Gastroesophageal sphincter (tissue), 3 donors: ENCODE results near the gene RAB6B.

Source experiments
- EP300 ChIP-seq: sonication (generic); formaldehyde crosslinking; IDR thresholded peaks from one replicate; pipeline ENCODE4 v1.6.1; 2017; ENCODE audit warnings: antibody characterized with exemption, mild to moderate bottlenecking
- POLR2A ChIP-seq, 2 donors: fragments of 450-650 bp; IDR thresholded peaks; one replicate each; pipeline ENCODE4 v1.6.1; 2017; ENCODE audit warnings: antibody characterized with exemption in 2 of 2, mild to moderate bottlenecking in 2 of 2, moderate library complexity in 1 of 2
- POLR2AphosphoS5 ChIP-seq: sonication (generic); formaldehyde crosslinking; IDR thresholded peaks from one replicate; pipeline ENCODE4 v1.6.1; 2017; ENCODE audit warnings: antibody characterized with exemption
- TF ChIP-seq, protein P1 (sequence below), 4 experiments: fragments of 200-600 bp in 2 of 4; fragments of 450-650 bp in 2 of 4; sonication (generic) in 1 of 4; IDR thresholded peaks; one replicate each; pipeline ENCODE4 v1.5.1; 2017 to 2019; ENCODE audit warnings: antibody characterized with exemption in 4 of 4, mild to moderate bottlenecking in 2 of 4, moderate library complexity in 2 of 4

DNA sequence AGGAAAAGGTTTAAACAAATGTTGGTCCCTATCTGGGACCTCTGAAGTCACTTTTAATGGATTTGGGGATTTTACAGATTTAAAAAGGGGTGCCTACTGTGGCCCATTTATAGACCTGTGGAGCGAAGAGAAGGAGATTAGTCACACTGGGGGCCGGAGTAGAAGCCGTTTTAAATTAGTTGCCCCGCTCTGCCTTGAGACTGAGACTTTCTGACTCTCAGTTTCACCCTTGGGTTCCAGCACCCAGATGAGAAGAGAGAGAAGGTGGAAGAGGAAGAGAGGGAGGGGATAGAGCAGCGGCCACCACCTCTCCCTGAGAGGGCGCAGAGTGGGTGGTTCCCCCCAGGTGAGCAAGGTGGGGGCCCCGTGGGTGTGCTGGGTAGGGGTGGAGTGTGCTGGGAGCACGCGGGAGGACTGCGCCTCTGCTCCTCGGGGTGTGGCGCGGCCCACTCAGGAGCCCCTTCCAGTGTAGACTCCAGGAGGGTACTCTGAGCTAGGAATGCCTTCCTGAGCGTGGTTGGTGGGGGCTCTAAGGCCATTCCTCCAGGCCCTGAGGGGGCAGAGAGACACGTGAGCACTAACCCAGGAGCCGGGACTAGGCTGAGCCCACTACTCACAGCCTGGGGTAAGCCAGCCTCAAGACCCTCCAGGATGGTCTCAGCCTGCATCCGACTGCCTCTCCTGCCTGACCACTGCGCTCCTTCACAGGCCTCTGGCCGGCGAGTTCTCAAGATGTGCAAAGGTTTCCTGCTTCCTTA lies 32.6 kb upstream of the RAB6B start:
- TF ChIP-seq, protein P1, sequence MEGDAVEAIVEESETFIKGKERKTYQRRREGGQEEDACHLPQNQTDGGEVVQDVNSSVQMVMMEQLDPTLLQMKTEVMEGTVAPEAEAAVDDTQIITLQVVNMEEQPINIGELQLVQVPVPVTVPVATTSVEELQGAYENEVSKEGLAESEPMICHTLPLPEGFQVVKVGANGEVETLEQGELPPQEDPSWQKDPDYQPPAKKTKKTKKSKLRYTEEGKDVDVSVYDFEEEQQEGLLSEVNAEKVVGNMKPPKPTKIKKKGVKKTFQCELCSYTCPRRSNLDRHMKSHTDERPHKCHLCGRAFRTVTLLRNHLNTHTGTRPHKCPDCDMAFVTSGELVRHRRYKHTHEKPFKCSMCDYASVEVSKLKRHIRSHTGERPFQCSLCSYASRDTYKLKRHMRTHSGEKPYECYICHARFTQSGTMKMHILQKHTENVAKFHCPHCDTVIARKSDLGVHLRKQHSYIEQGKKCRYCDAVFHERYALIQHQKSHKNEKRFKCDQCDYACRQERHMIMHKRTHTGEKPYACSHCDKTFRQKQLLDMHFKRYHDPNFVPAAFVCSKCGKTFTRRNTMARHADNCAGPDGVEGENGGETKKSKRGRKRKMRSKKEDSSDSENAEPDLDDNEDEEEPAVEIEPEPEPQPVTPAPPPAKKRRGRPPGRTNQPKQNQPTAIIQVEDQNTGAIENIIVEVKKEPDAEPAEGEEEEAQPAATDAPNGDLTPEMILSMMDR (IDR thresholded peaks at IDR 0.05), result no peak
- no peak for TF ChIP-seq POLR2AphosphoS5
- TF ChIP-seq EP300, result no peak
- TF ChIP-seq POLR2A (IDR thresholded peaks at IDR 0.05), result no peak
